HG03575 (cell line): ENCODE measurements around the gene C10orf53.
"Not testable (repeated sequence)": the region's sequence is repeated elsewhere in the genome, so short reads cannot be mapped to it uniquely, and the experiment has no call there.

Experiments used
- ATAC-seq: cut with Tn5 transposase; IDR thresholded peaks from one replicate; pipeline ENCODE4 v1.9.1; 2021; ENCODE audit not compliant: unreplicated experiment, insufficient number of reproducible peaks, low FRiP score; ENCODE audit errors: extremely low read depth

C10orf53 gene

GRCh38 chr10:49668684-49669083 lies 10.8 kb upstream of the C10orf53 start:
- no peak for ATAC-seq

- no peak for ATAC-seq
Observed at GRCh38 chr10:49678827-49679479, 498 bp upstream of the C10orf53 start.

- not testable (repeated sequence) for ATAC-seq
Observed at GRCh38 chr10:49682449-49682848, 3.0 kb downstream of the C10orf53 start.

- ATAC-seq, result no peak
Observed at GRCh38 chr10:49682879-49683278, 3.4 kb downstream of the C10orf53 start.

GRCh38 chr10:49686651-49687050 lies 7.2 kb downstream of the C10orf53 start:
- ATAC-seq, result no peak

- ATAC-seq, result no peak
Observed at GRCh38 chr10:49688261-49688846, 8.9 kb downstream of the C10orf53 start.

- ATAC-seq, result no peak
Observed at GRCh38 chr10:49688920-49689319, 9.5 kb downstream of the C10orf53 start.

GRCh38 chr10:49689882-49690510 lies 10.5 kb downstream of the C10orf53 start:
- ATAC-seq, result no peak

- no peak for ATAC-seq
Observed at GRCh38 chr10:49690698-49691356, 11.4 kb downstream of the C10orf53 start.

- ATAC-seq, result no peak
Observed at GRCh38 chr10:49691588-49691987, 12.1 kb downstream of the C10orf53 start.

- ATAC-seq, result no peak
Observed at GRCh38 chr10:49694466-49694865, 15.0 kb downstream of the C10orf53 start.

GRCh38 chr10:49696311-49696710 lies 16.9 kb downstream of the C10orf53 start:
- no peak for ATAC-seq

GRCh38 chr10:49698679-49699078 lies 19.2 kb downstream of the C10orf53 start:
- no peak for ATAC-seq

- no peak for ATAC-seq
Observed at GRCh38 chr10:49700211-49700610, 20.8 kb downstream of the C10orf53 start.

GRCh38 chr10:49700997-49701396 lies 21.5 kb downstream of the C10orf53 start:
- ATAC-seq, result no peak

GRCh38 chr10:49707585-49707984 lies 28.1 kb downstream of the C10orf53 start:
- no peak for ATAC-seq

- ATAC-seq, result no peak
Observed at GRCh38 chr10:49709934-49710333, 30.5 kb downstream of the C10orf53 start.

- ATAC-seq, result no peak
Observed at GRCh38 chr10:49710966-49711365, 31.5 kb downstream of the C10orf53 start.

- no peak for ATAC-seq
Observed at GRCh38 chr10:49711481-49711880, 32.0 kb downstream of the C10orf53 start.

- ATAC-seq, result no peak
Observed at GRCh38 chr10:49713266-49713665, 33.8 kb downstream of the C10orf53 start.
